ENCODE data around the gene PTGIS. TPM values are rescaled to one million over a fixed set of nuclear protein-coding genes. Genes with fewer than 3 reads are reported as not detected.

The PTGIS gene
- total RNA-seq, 2 experiments from 2014 or later = not detected

- H3K9me3 ChIP-seq (ENCODE audit: low read length) = no peaks in the 10 kb centered on the region
- ChIA-PET POLR2A (interaction anchor here (0.5 to 0.6 kb wide), 2 partner anchors 16 to 198 kb away, joined by 3 read pairs; no protein-coding TSS in a partner anchor), CTCF (ENCODE audit: unreplicated experiment) (interaction anchor here (0.6 kb wide), 1 partner anchor 174 kb away, joined by 3 read pairs; no protein-coding TSS in a partner anchor)
- H3K27ac ChIP-seq (ENCODE audit: low read depth, low read length, poor library complexity, severe bottlenecking) = no peak overlapping the region
- H3K4me1 ChIP-seq (ENCODE audit: insufficient read depth, low read length, poor library complexity, severe bottlenecking) = no peaks in the 10 kb centered on the region
- TF ChIP-seq CTCF (conservative IDR thresholded peaks at IDR 0.05; ENCODE audit: low read length) (peak; percentile 77), EZH2phosphoT487 (IDR thresholded peaks at IDR 0.05; ENCODE audit: borderline replicate concordance, low read depth, low read length) (no peak)
- no peaks in the 10 kb centered on the region for H3K79me2 ChIP-seq (ENCODE audit: insufficient read depth, low read depth, low read length)
- BruUV-seq (replicated peaks) = no TSS peak
- no peaks in the 10 kb centered on the region for H4K20me1 ChIP-seq (ENCODE audit: insufficient read depth, low read length)
- no peak overlapping the region for H3K4me2 ChIP-seq (ENCODE audit: low read length)
- H3K36me3 ChIP-seq (ENCODE audit: insufficient read depth, low read length) = no peaks in the 10 kb centered on the region
- DNase-seq (ENCODE audit: low spot score) = peak; percentile 73
- H2AFZ ChIP-seq (ENCODE audit: low read length) = no peak overlapping the region
- H3K9me2 ChIP-seq (ENCODE audit: insufficient read depth, low read length) = no peaks in the 10 kb centered on the region
- intact Hi-C loops (cut with micrococcal nuclease; ENCODE audit: unreplicated experiment) = loop anchor here (1.0 kb wide), 1 partner anchor 174 kb away; no protein-coding TSS in a partner anchor
- H3K4me3 ChIP-seq (ENCODE audit: low read depth, low read length, poor library complexity, severe bottlenecking) = no peak overlapping the region
Observed at GRCh38 chr20:49508435-49509199, 59.3 kb downstream of the PTGIS start.

GRCh38 chr20:49507741-49508434, 60.0 kb downstream of the PTGIS start:
- Histone ChIP-seq H3K9me3 (ENCODE audit: low read length) (no peaks in the 10 kb centered on the region), H3K36me3 (ENCODE audit: insufficient read depth, low read length) (no peaks in the 10 kb centered on the region), H3K4me2 (ENCODE audit: low read length) (no peak overlapping the region), H4K20me1 (ENCODE audit: insufficient read depth, low read length) (no peaks in the 10 kb centered on the region), H3K4me1 (ENCODE audit: insufficient read depth, low read length, poor library complexity, severe bottlenecking) (no peaks in the 10 kb centered on the region), H3K27ac (ENCODE audit: low read depth, low read length, poor library complexity, severe bottlenecking) (no peak overlapping the region), H3K4me3 (ENCODE audit: low read depth, low read length, poor library complexity, severe bottlenecking) (no peak overlapping the region), H3K9me2 (ENCODE audit: insufficient read depth, low read length) (no peaks in the 10 kb centered on the region), H2AFZ (ENCODE audit: low read length) (no peak overlapping the region), H3K79me2 (ENCODE audit: insufficient read depth, low read depth, low read length) (no peaks in the 10 kb centered on the region)
- ChIA-PET POLR2A (no interaction called here), CTCF (ENCODE audit: unreplicated experiment) (no interaction called here)
- TF ChIP-seq EZH2phosphoT487 (IDR thresholded peaks at IDR 0.05; ENCODE audit: borderline replicate concordance, low read depth, low read length) (no peak), CTCF (conservative IDR thresholded peaks at IDR 0.05; ENCODE audit: low read length) (no peak)
- DNase-seq (ENCODE audit: low spot score) = no peak
- intact Hi-C loops (cut with micrococcal nuclease; ENCODE audit: unreplicated experiment) = loop anchor here (1.0 kb wide), 1 partner anchor 174 kb away; no protein-coding TSS in a partner anchor
- BruUV-seq (replicated peaks) = no TSS peak
